ENCODE measurements around the gene ARFIP1.

DNA sequence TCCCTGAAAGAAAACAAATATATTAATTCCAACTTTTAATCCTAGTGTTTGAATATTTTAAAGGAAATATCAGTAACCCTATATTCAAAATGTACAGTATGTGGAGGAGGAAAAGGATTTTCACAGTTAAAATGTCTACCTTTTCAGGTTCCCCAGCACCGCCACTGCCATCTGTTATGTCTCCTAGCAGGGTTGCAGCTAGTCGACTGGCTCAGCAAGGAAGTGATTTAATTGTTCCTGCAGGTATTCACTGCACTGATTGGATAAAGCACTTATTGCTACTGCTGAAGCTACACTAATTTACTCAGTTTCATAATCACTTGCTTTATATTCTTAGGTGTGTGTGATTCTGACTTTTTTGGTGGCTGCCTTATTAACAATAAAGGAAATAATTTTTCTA, 90.9 kb downstream of the ARFIP1 start:
- TF ChIP-seq POLR2AphosphoS5 (IDR thresholded peaks at IDR 0.05), result no peak
- TF ChIP-seq, protein P1, sequence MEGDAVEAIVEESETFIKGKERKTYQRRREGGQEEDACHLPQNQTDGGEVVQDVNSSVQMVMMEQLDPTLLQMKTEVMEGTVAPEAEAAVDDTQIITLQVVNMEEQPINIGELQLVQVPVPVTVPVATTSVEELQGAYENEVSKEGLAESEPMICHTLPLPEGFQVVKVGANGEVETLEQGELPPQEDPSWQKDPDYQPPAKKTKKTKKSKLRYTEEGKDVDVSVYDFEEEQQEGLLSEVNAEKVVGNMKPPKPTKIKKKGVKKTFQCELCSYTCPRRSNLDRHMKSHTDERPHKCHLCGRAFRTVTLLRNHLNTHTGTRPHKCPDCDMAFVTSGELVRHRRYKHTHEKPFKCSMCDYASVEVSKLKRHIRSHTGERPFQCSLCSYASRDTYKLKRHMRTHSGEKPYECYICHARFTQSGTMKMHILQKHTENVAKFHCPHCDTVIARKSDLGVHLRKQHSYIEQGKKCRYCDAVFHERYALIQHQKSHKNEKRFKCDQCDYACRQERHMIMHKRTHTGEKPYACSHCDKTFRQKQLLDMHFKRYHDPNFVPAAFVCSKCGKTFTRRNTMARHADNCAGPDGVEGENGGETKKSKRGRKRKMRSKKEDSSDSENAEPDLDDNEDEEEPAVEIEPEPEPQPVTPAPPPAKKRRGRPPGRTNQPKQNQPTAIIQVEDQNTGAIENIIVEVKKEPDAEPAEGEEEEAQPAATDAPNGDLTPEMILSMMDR (IDR thresholded peaks at IDR 0.05), result no peak
- no peak for TF ChIP-seq EP300 (IDR thresholded peaks at IDR 0.05)
- TF ChIP-seq POLR2A (IDR thresholded peaks at IDR 0.05), result no peak
